DMS53 treated with DMSO at 0.1 percent for 48 hours (cell line): ENCODE results near the gene NTMT1.
"Not testable (repeated sequence)": the region's sequence is repeated elsewhere in the genome, so short reads cannot be mapped to it uniquely, and the experiment has no call there.

ENCODE experiments used
- DNase-seq: peaks from one replicate; lab custom pipeline; 2025; ENCODE audit not compliant: unreplicated experiment; lab: John Stamatoyannopoulos, UW

Gene NTMT1

DNA sequence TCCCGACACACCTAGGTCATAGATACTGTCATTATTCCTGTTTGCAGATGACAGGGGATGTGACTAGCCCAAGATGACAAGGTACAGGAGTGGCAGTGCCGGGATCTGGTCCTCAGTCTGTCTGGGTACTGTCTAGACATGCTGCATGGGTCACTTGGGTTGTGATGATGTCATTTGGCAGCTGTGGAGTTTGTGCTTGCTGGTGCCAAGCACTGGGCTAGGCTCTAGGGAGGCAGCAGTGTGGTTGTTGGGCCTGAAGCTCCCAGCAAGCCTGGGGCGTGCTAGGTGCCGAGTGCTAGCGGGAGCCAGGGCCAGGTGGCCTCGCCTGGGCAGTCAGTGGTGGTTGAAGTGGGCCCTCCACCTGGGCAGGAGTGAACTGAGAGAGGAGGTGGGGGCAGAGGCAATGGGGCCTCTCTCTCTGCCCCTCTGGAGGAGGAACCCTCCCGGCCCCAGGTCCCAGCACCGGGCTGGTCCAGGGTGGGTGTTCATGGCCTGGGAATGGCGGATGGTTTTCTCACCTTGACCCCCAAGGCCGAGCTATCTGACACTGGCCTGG is 24.8 kb downstream of the NTMT1 start:
- DNase-seq: no peak

- no peak for DNase-seq
Measured at GRCh38 chr9:129653823-129654553, 28.0 kb downstream of the NTMT1 start.

DNA sequence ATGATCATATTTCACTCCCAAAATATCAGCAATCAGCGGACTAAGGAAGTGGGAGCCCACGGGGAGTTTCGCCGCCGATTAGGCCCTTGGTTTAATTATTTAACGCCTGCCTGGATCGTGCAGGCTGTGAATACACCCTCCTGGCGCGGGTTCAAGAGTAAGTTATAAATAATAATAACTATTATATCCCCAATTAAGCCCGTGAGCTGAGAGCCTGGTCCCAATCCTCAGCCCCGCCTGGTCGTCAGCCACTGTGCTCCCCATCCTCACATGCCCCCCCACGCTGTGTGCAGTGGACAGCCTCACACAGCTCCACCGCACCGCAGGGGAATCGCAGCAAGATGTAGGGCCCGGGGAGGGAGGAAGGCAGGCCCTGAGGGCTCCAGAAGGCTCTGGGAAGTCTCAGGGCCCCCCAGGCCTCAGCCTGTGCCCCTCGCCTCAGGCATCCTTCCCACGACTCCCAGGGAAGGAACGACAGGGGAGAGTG is 28.6 kb downstream of the NTMT1 start:
- no peak for DNase-seq

- no peak for DNase-seq
Measured at GRCh38 chr9:129655154-129655553, 29.2 kb downstream of the NTMT1 start.

DNA sequence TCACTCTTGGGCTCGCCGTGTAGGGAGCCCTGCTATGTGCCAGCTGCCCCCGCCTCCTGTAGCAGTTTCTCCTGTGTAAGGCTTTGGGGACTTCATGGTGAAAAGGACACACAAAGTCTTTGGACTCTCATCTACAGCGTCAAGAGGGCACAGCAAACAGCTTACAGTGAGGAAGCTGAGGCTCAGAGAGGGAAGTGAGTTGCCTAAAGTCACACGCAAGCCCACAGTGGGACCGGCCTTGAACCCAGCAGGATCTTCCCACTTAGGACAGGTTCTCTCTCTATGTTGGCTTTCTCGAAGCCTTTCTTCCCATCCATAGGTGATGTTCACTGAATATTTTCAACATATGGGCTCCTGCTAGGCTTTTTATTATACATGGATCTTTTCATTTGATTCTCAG is 29.7 kb downstream of the NTMT1 start:
- DNase-seq: no peak

- DNase-seq: peak; percentile 37
Measured at GRCh38 chr9:129656795-129657390, 30.9 kb downstream of the NTMT1 start.

GRCh38 chr9:129661029-129661428 is 35.1 kb downstream of the NTMT1 start:
- no peak for DNase-seq

- not testable (repeated sequence) for DNase-seq
Measured at GRCh38 chr9:129662239-129662638, 36.3 kb downstream of the NTMT1 start.

GRCh38 chr9:129664746-129665388 is 38.9 kb downstream of the NTMT1 start:
- no peak for DNase-seq

DNA sequence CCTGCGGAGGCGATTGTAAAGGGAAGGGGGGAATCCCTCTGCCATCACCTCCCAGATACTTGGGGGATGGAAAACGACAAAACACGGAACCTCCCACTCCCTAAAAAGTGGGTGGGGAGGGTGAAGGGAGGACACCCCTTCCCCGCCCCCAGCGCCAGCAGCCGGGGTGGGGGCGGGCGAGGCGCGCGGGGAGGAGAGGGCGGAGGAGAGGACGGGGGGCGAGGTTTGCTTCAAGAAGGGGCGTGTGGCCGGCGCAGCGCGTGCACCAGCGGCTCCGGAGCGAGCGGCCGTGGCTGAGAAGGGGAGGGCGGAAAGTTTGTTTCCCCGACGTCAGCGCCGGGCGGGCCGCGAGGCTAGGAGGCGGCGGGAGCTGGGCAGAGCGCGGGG is 39.4 kb downstream of the NTMT1 start, which contains the start of gene PRRX2:
Gene PRRX2, plus strand, starts transcription at position 259 of the 387 bp plus-strand sequence. CDS start 221 bp downstream, outside the sequence.
- no peak for DNase-seq

DNA sequence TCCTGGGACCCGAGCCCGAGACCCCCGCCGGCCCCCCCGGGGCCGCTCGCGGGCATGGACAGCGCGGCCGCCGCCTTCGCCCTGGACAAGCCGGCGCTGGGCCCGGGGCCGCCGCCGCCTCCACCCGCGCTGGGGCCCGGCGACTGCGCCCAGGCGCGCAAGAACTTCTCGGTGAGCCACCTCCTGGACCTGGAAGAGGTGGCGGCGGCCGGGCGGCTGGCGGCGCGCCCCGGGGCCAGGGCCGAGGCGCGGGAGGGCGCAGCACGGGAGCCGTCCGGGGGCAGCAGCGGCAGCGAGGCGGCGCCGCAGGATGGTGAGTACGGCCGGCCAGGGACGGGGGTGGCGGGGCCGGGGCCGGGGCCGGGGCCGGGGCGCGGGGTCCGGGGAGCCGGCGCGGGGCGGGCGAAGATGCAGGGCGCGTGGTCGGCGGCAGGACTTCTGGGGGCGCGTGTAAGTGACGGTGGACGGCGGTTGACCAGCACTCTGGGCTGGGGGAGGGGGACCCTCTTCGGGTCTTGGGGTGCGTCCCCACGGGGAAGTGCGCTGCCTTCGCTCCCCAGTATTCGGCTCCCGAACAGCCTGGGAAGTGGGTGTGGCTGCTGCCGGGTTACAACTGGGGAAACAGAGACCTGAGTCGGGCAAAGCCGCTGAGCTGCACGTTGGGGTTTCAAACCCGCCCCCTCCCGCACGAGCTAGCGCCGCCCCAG is 40.0 kb downstream of the NTMT1 start:
- no peak for DNase-seq

GRCh38 chr9:129666575-129666974 is 40.6 kb downstream of the NTMT1 start:
- no peak for DNase-seq

DNA sequence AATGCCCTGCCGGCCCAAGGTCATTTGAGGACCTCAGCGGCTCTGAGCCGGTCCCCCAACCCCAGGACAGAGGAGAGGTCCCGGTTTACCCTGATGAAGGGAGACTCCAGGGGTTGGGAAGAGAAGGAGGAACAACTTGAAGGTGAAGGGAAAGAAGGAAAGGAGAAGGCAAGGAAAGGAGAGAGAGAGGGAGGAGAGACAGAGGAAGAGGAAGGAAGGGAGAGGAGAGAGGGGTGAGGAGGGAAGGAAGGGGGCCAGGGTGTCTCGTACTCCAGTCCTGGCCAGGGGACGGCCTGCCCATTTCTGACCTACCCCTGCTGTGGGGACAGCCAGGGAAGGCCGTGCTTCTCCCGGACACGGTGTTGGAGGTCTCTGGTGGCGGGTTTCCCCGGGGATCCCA is 41.4 kb downstream of the NTMT1 start:
- no peak for DNase-seq

DNA sequence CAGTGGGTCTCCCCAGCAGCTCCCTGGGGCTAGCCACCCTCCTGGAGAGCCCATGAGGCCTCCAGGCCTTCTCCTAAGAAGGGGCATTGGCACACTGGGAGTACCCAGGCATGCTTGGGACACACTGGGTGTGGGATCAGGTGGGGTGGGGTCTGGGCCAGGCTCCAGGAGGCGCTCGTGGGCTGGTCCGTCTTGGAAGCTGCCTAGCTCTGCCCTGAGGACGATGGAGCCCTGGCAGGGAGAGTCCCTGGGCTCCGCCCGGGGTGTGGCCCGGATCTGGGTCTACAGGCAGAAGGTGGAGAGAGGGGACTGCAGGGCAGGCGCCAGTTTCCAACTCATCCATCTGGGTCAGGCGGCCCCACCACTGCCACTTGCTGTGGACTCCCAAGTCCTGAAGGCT is 41.9 kb downstream of the NTMT1 start:
- DNase-seq: no peak

DNA sequence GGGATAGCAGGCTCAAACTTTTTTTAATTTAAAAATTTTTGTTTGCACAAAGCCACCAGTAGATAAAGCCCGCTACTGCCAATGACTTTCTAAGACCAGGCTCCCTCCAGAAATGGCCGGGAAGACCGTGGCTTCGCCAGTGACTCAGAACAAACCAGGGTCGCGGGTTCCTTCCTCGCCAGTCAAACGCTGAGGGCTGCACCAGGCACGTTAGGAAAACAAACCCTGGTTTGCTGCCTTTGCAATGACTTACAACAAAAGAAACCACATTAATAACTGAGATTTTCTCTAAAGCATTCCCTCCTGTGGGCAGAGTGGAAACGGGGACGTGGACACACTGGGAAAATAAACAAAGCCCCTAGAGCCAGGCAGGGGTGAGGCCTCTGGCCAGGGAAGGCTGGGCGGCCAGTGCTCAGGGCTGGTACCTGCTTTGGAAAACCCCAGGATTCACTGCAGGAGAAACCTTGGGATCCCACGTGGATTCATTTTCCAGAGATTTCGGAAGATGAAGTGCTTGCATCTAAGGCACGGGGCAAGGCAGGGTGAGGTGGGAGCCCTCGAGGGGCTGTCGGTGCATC is 43.3 kb downstream of the NTMT1 start:
- DNase-seq: no peak

GRCh38 chr9:129669946-129670345 is 44.0 kb downstream of the NTMT1 start:
- no peak for DNase-seq

GRCh38 chr9:129671065-129671464 is 45.1 kb downstream of the NTMT1 start:
- no peak for DNase-seq

GRCh38 chr9:129671519-129671918 is 45.6 kb downstream of the NTMT1 start:
- DNase-seq: no peak

GRCh38 chr9:129672702-129673101 is 46.7 kb downstream of the NTMT1 start:
- no peak for DNase-seq

GRCh38 chr9:129673602-129674001 is 47.6 kb downstream of the NTMT1 start:
- DNase-seq: no peak

DNA sequence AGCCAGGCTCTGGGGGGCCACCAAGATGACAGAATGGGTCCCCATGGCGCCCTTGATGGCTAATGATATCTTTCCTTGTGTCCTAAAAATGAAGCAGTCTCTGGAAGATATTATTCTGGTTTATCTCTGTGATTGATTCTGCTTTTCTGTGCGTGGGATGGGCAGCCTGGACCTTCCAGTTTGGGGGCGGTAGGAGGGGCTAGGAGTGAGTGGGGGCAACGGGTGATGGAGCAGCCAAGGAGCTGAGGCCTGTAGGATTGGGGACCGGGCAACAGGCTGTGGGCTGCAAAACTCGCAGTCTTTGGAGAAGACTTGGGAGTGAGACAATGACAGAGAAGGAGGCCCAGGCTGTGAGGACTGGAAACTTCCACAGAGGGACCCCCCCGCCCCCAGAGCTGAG is 48.3 kb downstream of the NTMT1 start:
- DNase-seq: no peak
